Activated CD4-positive, CD25-positive, alpha-beta regulatory T cell treated with anti-CD3 and anti-CD28 coated beads, Interleukin-2, amount 50 U/mL, for 72 hours (primary cell): Measurements from ENCODE around the gene YAF2.

Source experiments
- DNase-seq: peaks from one replicate; pipeline ENCODE4 v3.0.0; 2021

YAF2 gene, protein sequence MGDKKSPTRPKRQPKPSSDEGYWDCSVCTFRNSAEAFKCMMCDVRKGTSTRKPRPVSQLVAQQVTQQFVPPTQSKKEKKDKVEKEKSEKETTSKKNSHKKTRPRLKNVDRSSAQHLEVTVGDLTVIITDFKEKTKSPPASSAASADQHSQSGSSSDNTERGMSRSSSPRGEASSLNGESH

DNA sequence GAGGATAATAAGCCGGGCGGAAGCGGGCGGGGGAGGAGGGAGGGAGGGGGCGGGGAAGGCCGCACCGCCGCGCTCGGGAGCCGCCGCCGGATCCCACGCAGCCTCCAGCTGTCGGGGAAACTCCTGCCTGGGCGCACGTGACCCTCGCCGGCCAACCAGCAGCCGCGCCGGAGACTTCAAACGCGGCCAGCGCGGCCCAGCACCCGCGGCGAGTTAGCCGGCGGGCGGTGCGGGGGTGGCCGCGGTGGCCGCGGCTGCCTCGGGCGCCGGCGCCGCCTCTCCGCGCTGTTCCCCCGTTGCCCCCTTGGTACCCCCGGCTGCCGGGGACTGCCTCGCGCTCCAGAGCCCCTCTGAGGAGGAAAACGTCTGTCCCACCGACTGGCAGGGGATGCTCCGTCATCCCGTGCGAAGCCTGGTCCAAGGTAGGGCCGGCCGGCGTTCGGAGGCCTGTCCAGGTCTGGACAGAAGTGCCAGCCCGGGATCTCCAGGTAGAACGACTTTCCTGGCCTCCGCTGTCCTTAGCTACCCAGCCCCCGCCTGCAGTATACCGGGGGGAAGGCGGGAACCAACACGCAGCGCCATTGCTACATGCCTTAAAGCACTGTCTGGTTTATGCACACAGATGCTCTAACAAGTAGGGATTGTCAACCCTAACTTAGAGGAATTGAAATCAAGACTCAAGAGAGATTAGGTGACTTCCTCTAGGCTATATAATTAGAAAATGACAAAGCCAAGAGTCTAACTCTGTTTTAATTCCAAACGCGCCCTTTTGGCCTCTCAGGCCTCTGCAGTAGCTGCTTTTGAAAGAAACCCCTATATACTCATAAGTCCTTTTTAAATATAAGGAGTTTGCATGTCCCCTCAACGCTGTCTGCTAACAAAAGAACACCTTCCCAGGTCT is at the start of gene YAF2:
TSS of gene YAF2 (minus strand) at position 9 of the 901 bp plus-strand sequence. CDS start 68 bp downstream, outside the sequence.
- DNase-seq, result peak; percentile 88

DNA sequence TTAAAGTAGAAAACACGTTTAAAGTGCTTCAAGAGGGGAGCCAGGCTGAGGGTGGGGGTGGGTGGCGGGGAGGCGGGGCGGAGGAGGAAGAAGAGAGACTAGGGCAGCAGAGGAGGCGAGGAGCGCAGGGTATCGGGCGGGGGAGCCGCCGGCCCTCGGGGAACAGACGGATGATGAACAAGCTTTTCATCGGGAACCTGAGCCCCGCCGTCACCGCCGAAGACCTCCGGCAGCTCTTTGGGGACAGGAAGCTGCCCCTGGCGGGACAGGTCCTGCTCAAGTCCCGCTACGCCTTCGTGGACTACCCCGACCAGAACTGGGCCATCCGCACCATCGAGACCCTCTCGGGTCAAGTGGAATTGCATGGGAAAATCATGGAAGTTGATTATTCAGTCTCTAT is 48.7 kb upstream of the YAF2 start:
- DNase-seq, result no peak

DNA sequence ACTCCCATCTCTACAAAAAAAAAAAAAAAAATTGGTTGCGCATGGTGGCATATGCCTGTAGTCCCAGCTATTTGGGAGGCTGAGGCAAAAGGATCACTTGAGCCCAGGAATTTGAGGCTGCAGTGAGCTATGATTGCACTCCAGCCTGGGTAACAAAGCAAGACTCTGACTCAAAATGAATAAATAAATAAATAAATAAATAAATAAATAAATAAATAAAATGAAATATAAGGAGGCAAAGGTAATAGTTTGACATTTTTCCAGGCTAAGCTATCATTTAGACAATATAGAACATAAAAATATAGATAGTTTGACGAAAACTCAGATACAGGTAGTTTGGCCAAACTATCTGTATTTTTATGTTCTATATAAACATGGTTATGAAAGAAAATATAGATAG is 47.4 kb upstream of the YAF2 start:
- DNase-seq, result no peak

DNA sequence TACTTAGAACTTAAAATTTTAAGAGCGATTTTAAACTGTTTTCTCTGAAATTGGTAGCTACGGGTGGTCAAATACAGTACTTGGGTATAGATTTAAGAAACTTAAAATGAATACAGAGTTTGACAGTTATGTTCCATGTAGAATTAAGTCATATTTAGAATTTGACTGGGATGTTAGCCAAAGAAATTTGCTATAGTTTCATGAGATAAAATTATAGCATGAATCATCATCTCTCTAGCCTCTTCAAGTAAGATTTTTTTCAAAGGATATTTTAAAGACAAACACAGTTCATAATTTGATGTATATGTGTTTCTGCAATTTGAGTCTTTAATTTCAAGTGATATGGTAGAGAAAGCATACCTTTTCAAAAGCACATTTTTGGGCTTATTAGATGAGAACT is 46.8 kb upstream of the YAF2 start:
- DNase-seq, result no peak

GRCh38 chr12:42284157-42284556 is 46.1 kb upstream of the YAF2 start:
- DNase-seq, result no peak

DNA sequence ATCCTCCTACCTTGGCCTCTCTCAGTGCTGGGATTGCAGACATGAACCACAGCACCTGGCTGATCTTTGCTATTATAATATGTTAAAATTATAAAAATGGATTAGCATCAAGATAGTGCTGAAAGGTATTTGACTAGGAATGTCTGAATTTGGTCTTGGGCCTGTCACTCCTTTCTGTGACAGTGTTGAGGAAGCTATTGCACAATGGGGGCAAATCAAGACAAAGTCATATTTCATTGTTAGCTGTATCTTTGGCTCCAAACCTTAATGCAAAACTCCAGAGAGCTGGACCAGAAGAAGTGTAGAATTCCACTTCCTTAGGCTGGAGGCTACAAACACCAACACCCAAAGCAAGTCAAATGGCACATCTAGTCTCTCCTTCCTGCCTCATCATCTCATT is 45.7 kb upstream of the YAF2 start:
- no peak for DNase-seq

- no peak for DNase-seq
Observed at GRCh38 chr12:42282294-42282693, 44.2 kb upstream of the YAF2 start.

GRCh38 chr12:42281844-42282243 is 43.8 kb upstream of the YAF2 start:
- DNase-seq, result no peak

- no peak for DNase-seq
Observed at GRCh38 chr12:42281278-42281677, 43.2 kb upstream of the YAF2 start.

- DNase-seq, result no peak
Observed at GRCh38 chr12:42278128-42278510, 40.1 kb upstream of the YAF2 start.

DNA sequence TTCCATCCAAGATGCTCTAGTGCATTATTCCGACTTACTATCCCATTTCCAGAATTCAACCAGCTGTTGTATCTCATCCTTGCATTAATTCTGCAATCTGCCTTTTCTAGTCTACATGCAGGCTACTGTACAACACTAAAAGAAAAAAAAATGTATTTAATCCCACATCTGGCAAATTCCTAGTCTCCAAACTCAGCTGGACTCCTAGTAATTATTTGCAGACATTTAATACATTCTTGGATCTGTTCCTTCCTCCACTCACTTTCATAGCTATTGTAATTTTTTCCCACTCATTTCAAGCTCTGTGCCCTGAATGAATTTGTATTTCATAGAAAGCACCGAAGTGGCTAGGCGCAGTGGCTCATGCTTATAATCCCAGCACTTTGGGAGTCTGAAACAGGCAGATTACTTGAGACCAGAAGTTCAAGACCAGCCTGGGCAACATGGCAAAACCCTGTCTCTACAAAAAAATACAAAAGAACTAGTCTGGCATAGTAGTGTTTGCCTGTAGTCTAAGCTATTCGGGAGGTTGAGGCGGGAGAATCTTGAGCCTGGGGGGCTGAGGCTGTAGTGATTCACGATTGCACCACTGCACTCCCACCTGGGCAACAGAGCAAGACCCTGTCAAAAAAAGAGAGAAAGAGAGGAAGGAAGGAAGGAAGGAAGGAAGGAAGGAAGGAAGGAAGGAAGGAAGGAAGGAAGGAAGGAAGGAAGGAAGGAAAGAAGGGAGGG is 39.5 kb upstream of the YAF2 start:
- no peak for DNase-seq

GRCh38 chr12:42275499-42275898 is 37.5 kb upstream of the YAF2 start:
- no peak for DNase-seq

DNA sequence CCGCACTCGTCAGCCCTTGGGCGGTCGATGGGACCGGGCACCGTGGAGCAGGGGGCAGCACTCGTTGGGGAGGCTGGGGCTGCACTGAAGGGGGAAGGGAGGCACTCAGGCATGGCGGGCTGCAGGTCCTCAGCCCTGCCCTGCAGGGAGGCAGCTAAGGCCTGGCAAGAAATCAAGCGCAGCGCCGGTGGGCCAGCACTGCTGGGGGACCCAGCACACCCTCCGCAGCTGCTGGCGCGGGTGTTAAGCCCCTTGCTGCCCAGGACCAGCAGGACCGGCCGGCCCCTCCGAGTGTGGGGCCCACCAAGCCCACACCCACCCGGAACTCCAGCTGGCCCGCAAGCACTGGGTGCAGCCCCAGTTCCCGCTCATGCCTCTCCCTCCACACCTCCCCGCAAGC is 35.7 kb upstream of the YAF2 start:
- no peak for DNase-seq

- DNase-seq, result no peak
Observed at GRCh38 chr12:42270596-42270995, 32.5 kb upstream of the YAF2 start.

- no peak for DNase-seq
Observed at GRCh38 chr12:42267413-42268190, 29.6 kb upstream of the YAF2 start.

- no peak for DNase-seq
Observed at GRCh38 chr12:42266579-42267230, 28.7 kb upstream of the YAF2 start.

DNA sequence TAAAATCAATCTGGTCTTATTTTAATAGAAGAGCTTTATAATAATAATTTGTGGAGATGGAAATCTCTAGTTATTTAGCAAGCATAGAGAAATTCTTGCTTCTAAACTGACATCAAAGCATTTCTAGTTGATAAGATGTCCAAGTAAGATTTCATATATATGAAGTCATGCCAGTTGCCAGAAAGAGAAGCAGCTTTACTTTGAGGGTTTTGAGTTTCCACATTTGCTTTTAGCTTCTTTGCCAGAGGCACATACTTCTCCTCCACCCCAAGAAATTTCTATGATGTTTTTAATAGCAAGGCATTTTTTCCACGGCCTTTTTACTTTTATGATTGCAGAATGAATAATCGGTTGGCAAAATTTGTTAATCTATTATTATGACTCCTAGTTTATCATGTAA is 24.2 kb upstream of the YAF2 start:
- no peak for DNase-seq

GRCh38 chr12:42261708-42262107 is 23.7 kb upstream of the YAF2 start:
- DNase-seq, result no peak

GRCh38 chr12:42260518-42260917 is 22.5 kb upstream of the YAF2 start:
- no peak for DNase-seq

DNA sequence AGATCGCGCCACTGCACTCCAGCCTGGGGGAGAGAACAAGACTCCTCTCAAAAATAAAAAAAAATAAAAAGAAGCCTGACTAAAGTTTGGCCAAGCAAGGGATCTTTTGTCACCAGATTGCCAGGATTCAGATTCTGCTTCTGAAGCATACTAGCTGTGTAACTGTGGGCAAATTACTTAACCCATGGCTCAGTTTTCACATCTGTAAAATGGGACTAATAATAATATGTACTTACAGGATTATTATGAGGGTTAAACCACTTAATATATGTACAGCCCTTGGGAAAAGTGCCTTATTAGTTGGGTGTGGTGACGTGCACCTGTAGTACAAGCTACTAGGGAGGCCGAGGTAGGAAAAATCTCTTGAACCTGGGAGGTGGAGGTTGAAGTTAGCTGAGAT is 21.7 kb upstream of the YAF2 start:
- no peak for DNase-seq

- no peak for DNase-seq
Observed at GRCh38 chr12:42255866-42256261, 17.8 kb upstream of the YAF2 start.

GRCh38 chr12:42255221-42255865 is 17.3 kb upstream of the YAF2 start:
- no peak for DNase-seq
